Gastroesophageal sphincter (tissue), 4 donors: ENCODE results near the gene FAM168A. TPM values are rescaled to one million over a fixed set of nuclear protein-coding genes. Genes with fewer than 3 reads are reported as not detected.
A peak's percentile ranks its signal among the peaks of the same experiment; 100 is the strongest.

Experiments used
- ATAC-seq: fragments of 150-250 bp; one replicate; pipeline ENCODE4 v1.9.1; 2016; ENCODE audit warnings: mild to moderate bottlenecking, moderate library complexity
- H3K27ac ChIP-seq, 4 donors: fragments of 200-600 bp; sonication (generic) in 3 of 4; 1 replicate in 3 of 4; 2 replicates in 1 of 4; pipeline ENCODE4 v1.5.1; 2016 to 2019
- H3K27me3 ChIP-seq: fragments of 200-600 bp; sonication (generic); one replicate; pipeline ENCODE4 v1.5.1; 2019
- H3K36me3 ChIP-seq, 2 donors: fragments of 200-600 bp; sonication (generic); one replicate each; pipeline ENCODE4 v1.5.1; 2019; ENCODE audit warnings: control low read depth in 1 of 2
- H3K4me1 ChIP-seq, 3 donors: fragments of 200-600 bp; sonication (generic); 1 replicate in 2 of 3; 2 replicates in 1 of 3; pipeline ENCODE4 v1.5.1; 2016 to 2019; ENCODE audit warnings: control low read depth in 2 of 3
- H3K4me3 ChIP-seq, 2 donors: fragments of 200-600 bp; sonication (generic); one replicate each; pipeline ENCODE4 v1.5.1; 2019; ENCODE audit warnings: mild to moderate bottlenecking in 1 of 2, moderate library complexity in 1 of 2
- H3K9me3 ChIP-seq, 3 donors: fragments of 200-600 bp; sonication (generic); one replicate each; pipeline ENCODE4 v1.5.1; 2017 to 2019; ENCODE audit warnings: control low read depth in 2 of 3
- EP300 ChIP-seq: sonication (generic); formaldehyde crosslinking; IDR thresholded peaks from one replicate; pipeline ENCODE4 v1.6.1; 2017; ENCODE audit warnings: antibody characterized with exemption, mild to moderate bottlenecking
- POLR2A ChIP-seq, 2 donors: fragments of 450-650 bp; IDR thresholded peaks; one replicate each; pipeline ENCODE4 v1.6.1; 2017; ENCODE audit warnings: antibody characterized with exemption in 2 of 2, mild to moderate bottlenecking in 2 of 2, moderate library complexity in 1 of 2
- POLR2AphosphoS5 ChIP-seq: sonication (generic); formaldehyde crosslinking; IDR thresholded peaks from one replicate; pipeline ENCODE4 v1.6.1; 2017; ENCODE audit warnings: antibody characterized with exemption
- WGBS, 2 donors: methylation state at CpG; one replicate each; pipeline ENCODE4 v1.1.5; 2018; ENCODE audit warnings: low coverage in 1 of 2; 5-methylcytosine and 5-hydroxymethylcytosine counted together
- total RNA-seq, 4 donors: library from RNA; depleted of rRNA; stranded (reverse); fragments of >200 nt; gene quantifications; one replicate each; pipeline ENCODE4 v1.1.0, GENCODE V29; 2016
- TF ChIP-seq, protein P1 (sequence below), 4 experiments: fragments of 200-600 bp in 2 of 4; fragments of 450-650 bp in 2 of 4; sonication (generic) in 1 of 4; IDR thresholded peaks; one replicate each; pipeline ENCODE4 v1.5.1; 2017 to 2019; ENCODE audit warnings: antibody characterized with exemption in 4 of 4, mild to moderate bottlenecking in 2 of 4, moderate library complexity in 2 of 4

Gene FAM168A, protein sequence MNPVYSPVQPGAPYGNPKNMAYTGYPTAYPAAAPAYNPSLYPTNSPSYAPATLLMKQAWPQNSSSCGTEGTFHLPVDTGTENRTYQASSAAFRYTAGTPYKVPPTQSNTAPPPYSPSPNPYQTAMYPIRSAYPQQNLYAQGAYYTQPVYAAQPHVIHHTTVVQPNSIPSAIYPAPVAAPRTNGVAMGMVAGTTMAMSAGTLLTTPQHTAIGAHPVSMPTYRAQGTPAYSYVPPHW
- 10 to 100 TPM; 27.5 to 51.8 (median 42.0) TPM for total RNA-seq

DNA sequence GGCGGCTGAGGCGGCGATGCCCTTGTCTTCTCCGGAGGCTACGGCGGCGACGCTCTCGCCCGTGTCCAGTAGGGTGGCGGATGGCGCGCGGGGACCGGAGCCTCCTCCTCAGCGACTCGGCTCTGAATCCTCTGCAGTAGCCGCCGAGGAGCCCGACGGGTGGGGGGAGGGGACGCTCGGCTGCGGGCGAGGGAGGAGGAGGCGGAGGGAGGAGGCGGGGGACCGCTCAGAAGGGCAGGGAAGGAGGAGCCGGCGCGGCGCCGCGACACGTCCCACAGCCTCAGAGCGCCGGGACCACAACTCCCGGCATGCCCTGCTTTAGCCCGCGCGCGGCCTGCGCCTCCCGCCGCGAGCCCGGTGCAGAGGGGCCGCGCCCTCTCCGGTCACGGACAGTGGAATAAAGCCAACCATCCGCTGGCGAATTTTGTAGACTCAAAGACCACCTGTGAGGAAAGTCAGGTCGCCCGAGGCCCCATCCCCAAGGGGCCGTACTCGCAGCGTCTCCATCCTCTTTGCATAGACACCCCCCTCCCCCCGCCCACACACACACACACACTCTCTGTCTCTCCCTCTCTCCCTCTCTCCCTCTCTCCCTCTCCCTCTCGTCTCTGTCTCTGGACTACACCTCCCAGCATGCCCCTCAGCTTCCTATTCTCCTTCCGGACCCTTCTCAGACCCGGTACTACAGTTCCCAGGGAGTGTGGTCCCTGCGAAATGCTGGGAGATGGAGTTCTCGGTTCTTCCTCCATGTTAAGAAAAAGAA is at the start of gene FAM168A:
Gene FAM168A, minus strand, starts transcription at position 157 of the 763 bp plus-strand sequence. CDS start 129,638 bp downstream, outside the sequence.
- no peaks in the 10 kb centered on the region for H3K27me3 ChIP-seq
- no peaks in the 10 kb centered on the region for H3K36me3 ChIP-seq
- peaks cover 0 to 33% (median 8%) of the 10 kb centered on the region in 3 donors for H3K4me1 ChIP-seq
- H3K27ac ChIP-seq: peak within 1 kb of the TSS; percentile 85 to 91 (median 87)
- peak; percentile 98 for ATAC-seq
- H3K4me3 ChIP-seq: peak within 1 kb of the TSS; percentile 72 to 92
- WGBS, 2 donors: 0% methylated on average over 2 to 8 of the region's 64 CpGs
- TF ChIP-seq POLR2AphosphoS5 (peak; percentile 51), POLR2A (IDR thresholded peaks at IDR 0.05) (peak; percentile 25 to 26), EP300 (no peak)
- TF ChIP-seq, protein P1, sequence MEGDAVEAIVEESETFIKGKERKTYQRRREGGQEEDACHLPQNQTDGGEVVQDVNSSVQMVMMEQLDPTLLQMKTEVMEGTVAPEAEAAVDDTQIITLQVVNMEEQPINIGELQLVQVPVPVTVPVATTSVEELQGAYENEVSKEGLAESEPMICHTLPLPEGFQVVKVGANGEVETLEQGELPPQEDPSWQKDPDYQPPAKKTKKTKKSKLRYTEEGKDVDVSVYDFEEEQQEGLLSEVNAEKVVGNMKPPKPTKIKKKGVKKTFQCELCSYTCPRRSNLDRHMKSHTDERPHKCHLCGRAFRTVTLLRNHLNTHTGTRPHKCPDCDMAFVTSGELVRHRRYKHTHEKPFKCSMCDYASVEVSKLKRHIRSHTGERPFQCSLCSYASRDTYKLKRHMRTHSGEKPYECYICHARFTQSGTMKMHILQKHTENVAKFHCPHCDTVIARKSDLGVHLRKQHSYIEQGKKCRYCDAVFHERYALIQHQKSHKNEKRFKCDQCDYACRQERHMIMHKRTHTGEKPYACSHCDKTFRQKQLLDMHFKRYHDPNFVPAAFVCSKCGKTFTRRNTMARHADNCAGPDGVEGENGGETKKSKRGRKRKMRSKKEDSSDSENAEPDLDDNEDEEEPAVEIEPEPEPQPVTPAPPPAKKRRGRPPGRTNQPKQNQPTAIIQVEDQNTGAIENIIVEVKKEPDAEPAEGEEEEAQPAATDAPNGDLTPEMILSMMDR (IDR thresholded peaks at IDR 0.05): peak in 3 of 4 experiments; percentile 35 to 49 (median 37)
- no peaks in the 10 kb centered on the region for H3K9me3 ChIP-seq

DNA sequence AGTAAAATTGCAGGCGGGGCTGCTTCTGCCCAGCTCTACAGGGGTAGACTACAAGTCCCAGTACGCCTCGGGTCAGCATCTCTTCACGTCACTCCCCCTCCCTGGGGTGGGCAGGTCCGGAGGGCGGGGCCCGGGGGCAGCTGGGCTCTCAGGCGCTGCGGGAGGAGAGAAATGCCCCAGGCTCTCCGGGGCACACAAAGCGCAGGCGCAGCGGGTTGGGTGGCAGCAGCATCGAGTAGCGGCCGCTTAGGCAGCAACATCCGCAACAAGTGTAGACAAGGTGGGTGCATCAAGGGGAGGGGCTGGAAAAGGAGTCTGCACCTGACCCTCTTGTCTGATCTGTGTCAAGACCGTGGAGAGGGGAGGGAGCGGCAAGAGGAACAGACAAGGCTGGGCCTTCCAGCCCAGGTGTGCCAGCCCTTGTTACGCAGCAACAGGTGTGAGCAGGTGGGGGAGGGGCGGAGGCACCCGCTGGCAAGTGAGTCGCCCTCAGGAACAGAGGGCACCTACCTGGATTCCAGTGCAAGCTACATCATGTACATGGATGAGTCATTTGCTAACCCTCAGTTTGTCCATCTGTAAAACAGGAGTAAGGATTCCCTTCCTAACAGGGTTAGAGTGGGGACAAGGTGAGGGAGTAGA is 49.7 kb upstream of the FAM168A start:
- Histone ChIP-seq H3K9me3 (no peaks in the 10 kb centered on the region), H3K36me3 (no peaks in the 10 kb centered on the region), H3K4me3 (peak overlapping the region; percentile 16 to 44), H3K27ac (peak overlapping the region in 3 of 4 donors; percentile 12 to 66 (median 44)), H3K27me3 (peaks cover 7% of the 10 kb centered on the region), H3K4me1 (peaks cover 0 to 27% (median 0%) of the 10 kb centered on the region in 3 donors)
- 37 to 40% methylated on average over 1 to 2 of the region's 23 CpGs for WGBS, 2 donors
- peak; percentile 97 for ATAC-seq
- TF ChIP-seq EP300 (no peak), POLR2AphosphoS5 (no peak), POLR2A (IDR thresholded peaks at IDR 0.05) (no peak)
- TF ChIP-seq, protein P1 (IDR thresholded peaks at IDR 0.05): no peak

DNA sequence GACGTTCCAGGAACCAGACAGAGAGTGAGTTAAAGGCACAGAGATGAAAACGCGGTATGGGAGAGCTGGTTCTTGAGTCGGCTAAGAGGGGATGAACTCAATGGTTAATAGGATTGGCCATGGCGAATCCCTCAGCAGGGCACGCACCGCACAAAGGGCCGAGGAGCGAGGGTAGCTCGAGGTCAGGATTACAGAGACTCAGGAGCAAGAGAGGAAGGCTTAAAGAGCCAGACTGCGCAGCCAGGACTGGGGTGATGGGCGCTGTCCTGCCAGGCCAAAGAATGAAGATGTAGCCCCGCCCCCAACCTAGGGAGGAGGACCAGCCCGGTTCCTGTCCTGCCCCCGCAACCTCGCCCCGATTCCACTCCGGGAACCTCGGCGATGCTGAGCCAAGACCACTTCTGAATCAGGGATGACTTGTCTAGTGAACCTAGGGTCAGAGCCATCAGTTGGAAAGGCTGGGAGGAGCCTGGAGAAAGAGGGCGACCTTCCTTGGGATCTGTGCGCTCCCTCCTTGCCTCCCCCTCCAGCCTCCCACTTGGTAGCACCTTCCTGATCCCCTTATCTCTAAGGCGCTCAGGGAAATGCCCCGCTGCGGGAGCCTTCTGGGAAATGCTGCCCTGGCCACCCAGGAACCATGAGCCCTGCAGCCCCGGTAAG is 48.2 kb upstream of the FAM168A start, which contains the start of gene PLEKHB1:
Gene PLEKHB1, plus strand, starts transcription at position 610 of the 660 bp plus-strand sequence. Its CDS starts 28 bp downstream, at position 638.
- 26 to 31% methylated on average over 9 to 12 of the region's 26 CpGs for WGBS, 2 donors
- peak within 1 kb of the TSS in 2 of 4 donors; percentile 12 to 66 for H3K27ac ChIP-seq
- ATAC-seq: no peak
- no peak for TF ChIP-seq POLR2A (IDR thresholded peaks at IDR 0.05)
- no peak for TF ChIP-seq EP300
- TF ChIP-seq, protein P1 (IDR thresholded peaks at IDR 0.05): no peak
- TF ChIP-seq POLR2AphosphoS5: no peak
- no peaks in the 10 kb centered on the region for H3K9me3 ChIP-seq
- peaks cover 12% of the 10 kb centered on the region for H3K27me3 ChIP-seq
- peak within 1 kb of the TSS in 1 of 2 donors; percentile 44 for H3K4me3 ChIP-seq
- H3K36me3 ChIP-seq: no peaks in the 10 kb centered on the region
- H3K4me1 ChIP-seq: peaks cover 0 to 21% (median 0%) of the 10 kb centered on the region in 3 donors

DNA sequence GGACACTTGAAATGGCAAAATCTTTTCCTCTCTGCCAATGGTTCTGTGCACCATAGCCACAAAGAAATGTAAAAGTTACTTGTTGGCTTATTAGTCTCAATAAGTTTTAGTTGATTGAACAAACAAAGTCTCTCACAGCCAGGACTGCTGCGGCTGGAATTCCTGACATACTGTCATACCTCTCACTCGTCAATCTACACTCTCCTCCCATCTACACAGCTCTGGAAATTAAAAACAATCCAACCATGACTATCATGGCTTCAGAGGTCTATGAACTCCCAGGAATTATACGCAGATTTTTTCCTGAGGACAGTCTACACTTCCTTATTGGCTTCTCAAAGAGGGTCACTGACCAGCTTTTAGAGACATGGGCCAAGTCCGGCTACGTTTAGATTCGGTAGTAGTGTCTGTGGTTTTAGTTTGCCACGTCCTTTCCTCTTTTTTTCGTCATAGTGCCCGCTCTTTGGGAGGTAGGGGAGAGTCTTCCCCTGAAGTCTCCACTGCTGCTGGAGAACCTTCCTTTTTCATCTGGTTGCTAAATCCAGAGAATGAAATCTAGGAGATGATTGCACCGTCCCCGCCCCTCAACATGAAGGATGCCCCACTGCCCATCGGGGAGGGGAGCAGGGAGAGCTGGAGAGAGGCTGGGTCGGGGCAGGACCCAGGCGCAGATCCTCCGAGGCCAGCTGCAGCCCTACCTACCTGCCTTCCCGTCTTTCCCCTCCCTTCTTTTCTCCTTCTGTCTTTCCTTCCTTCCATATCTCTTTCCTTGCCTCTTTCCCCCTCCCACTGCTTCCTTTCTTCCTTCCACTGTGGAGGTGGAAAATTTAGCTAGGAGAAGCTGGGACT is 47.4 kb upstream of the FAM168A start:
- Histone ChIP-seq H3K9me3 (no peaks in the 10 kb centered on the region), H3K27ac (no peak overlapping the region), H3K4me1 (peaks cover 0 to 21% (median 0%) of the 10 kb centered on the region in 3 donors), H3K36me3 (no peaks in the 10 kb centered on the region), H3K27me3 (peaks cover 18% of the 10 kb centered on the region), H3K4me3 (no peak overlapping the region)
- 51 to 78% methylated on average over 6 to 16 of the region's 16 CpGs for WGBS, 2 donors
- no peak for ATAC-seq
- no peak for TF ChIP-seq POLR2A (IDR thresholded peaks at IDR 0.05)
- TF ChIP-seq POLR2AphosphoS5: no peak
- no peak for TF ChIP-seq EP300
